RWPE2 (cell line): ENCODE measurements around the gene KCNIP1.

ENCODE experiments used
- ATAC-seq: fragments of 200-7000 bp; cut with Tn5 transposase; 3 replicates; pipeline ENCODE4 v1.9.1; 2021; ENCODE audit warnings: low read depth
- DNase-seq: peaks from one replicate; pipeline ENCODE4 v3.0.0-alpha.2; 2020; ENCODE audit warnings: low spot score
- H3K27ac ChIP-seq: fragments of 450-650 bp; 2 replicates; pipeline ENCODE4 v1.5.1; 2017; ENCODE audit warnings: mild to moderate bottlenecking; ENCODE audit not compliant: poor library complexity, severe bottlenecking
- H3K27me3 ChIP-seq: fragments of 250-450 bp; sonication (Bioruptor Pico); 2 replicates; pipeline ENCODE4 v1.5.1; 2021; ENCODE audit warnings: mild to moderate bottlenecking, moderate library complexity; ENCODE audit not compliant: insufficient read depth, poor library complexity, severe bottlenecking
- H3K36me3 ChIP-seq: fragments of 250-450 bp; sonication (Bioruptor Pico); 2 replicates; pipeline ENCODE4 v1.5.1; 2020; ENCODE audit warnings: low read depth, mild to moderate bottlenecking, moderate library complexity
- H3K4me1 ChIP-seq: fragments of 250-450 bp; sonication (Bioruptor Pico); 2 replicates; pipeline ENCODE4 v1.5.1; 2021; ENCODE audit warnings: mild to moderate bottlenecking, moderate library complexity; ENCODE audit not compliant: insufficient read depth, poor library complexity, severe bottlenecking
- H3K4me3 ChIP-seq: fragments of 250-450 bp; sonication (Bioruptor Pico); 2 replicates; pipeline ENCODE4 v1.5.1; 2021; ENCODE audit warnings: mild to moderate bottlenecking, moderate library complexity; ENCODE audit not compliant: severe bottlenecking
- H3K9me3 ChIP-seq: fragments of 250-450 bp; sonication (Bioruptor Pico); 2 replicates; pipeline ENCODE4 v1.5.1; 2021; ENCODE audit warnings: mild to moderate bottlenecking, moderate library complexity; ENCODE audit not compliant: severe bottlenecking
- TF ChIP-seq, protein P1 (sequence below): fragments of 450-650 bp; IDR thresholded peaks from one replicate; pipeline ENCODE4 v1.5.1; 2017; ENCODE audit warnings: mild to moderate bottlenecking, moderate library complexity; ENCODE audit not compliant: poor library complexity, severe bottlenecking

The KCNIP1 gene

GRCh38 chr5:170599756-170600155 lies 95.9 kb downstream of the KCNIP1 start:
- no peaks in the 10 kb centered on the region for H3K36me3 ChIP-seq
- no peaks in the 10 kb centered on the region for H3K9me3 ChIP-seq
- no peak overlapping the region for H3K27ac ChIP-seq
- H3K4me1 ChIP-seq = peaks cover 11% of the 10 kb centered on the region
- no peak overlapping the region for H3K4me3 ChIP-seq
- DNase-seq = no peak
- H3K27me3 ChIP-seq = no peaks in the 10 kb centered on the region
- TF ChIP-seq, protein P1, sequence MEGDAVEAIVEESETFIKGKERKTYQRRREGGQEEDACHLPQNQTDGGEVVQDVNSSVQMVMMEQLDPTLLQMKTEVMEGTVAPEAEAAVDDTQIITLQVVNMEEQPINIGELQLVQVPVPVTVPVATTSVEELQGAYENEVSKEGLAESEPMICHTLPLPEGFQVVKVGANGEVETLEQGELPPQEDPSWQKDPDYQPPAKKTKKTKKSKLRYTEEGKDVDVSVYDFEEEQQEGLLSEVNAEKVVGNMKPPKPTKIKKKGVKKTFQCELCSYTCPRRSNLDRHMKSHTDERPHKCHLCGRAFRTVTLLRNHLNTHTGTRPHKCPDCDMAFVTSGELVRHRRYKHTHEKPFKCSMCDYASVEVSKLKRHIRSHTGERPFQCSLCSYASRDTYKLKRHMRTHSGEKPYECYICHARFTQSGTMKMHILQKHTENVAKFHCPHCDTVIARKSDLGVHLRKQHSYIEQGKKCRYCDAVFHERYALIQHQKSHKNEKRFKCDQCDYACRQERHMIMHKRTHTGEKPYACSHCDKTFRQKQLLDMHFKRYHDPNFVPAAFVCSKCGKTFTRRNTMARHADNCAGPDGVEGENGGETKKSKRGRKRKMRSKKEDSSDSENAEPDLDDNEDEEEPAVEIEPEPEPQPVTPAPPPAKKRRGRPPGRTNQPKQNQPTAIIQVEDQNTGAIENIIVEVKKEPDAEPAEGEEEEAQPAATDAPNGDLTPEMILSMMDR = no peak
- no peak for ATAC-seq

- no peak overlapping the region for H3K27ac ChIP-seq
- peaks cover 11% of the 10 kb centered on the region for H3K4me1 ChIP-seq
- no peaks in the 10 kb centered on the region for H3K36me3 ChIP-seq
- DNase-seq (no peak), ATAC-seq (no peak)
- no peak overlapping the region for H3K4me3 ChIP-seq
- H3K27me3 ChIP-seq = no peaks in the 10 kb centered on the region
- TF ChIP-seq, protein P1 = no peak
- no peaks in the 10 kb centered on the region for H3K9me3 ChIP-seq
Observed at GRCh38 chr5:170601619-170602018, 97.8 kb downstream of the KCNIP1 start.

- no peaks in the 10 kb centered on the region for H3K27me3 ChIP-seq
Observed at GRCh38 chr5:170603109-170603508, 99.3 kb downstream of the KCNIP1 start.

GRCh38 chr5:170603578-170604565 lies 100.1 kb downstream of the KCNIP1 start:
- ATAC-seq = peak; percentile 87

More at GRCh38 chr5:170603109-170603508, 99.3 kb downstream of the KCNIP1 start:
- Histone ChIP-seq H3K4me3 (no peak overlapping the region), H3K36me3 (no peaks in the 10 kb centered on the region), H3K9me3 (no peaks in the 10 kb centered on the region), H3K27ac (no peak overlapping the region), H3K4me1 (peaks cover under 1% of the 10 kb centered on the region)
- ATAC-seq (no peak), DNase-seq (no peak)
- TF ChIP-seq, protein P1 = no peak

More at GRCh38 chr5:170603578-170604565, 100.1 kb downstream of the KCNIP1 start:
- Histone ChIP-seq H3K4me3 (no peak overlapping the region), H3K9me3 (no peaks in the 10 kb centered on the region), H3K4me1 (no peaks in the 10 kb centered on the region), H3K36me3 (no peaks in the 10 kb centered on the region), H3K27ac (no peak overlapping the region), H3K27me3 (no peaks in the 10 kb centered on the region)
- TF ChIP-seq, protein P1 = peak; percentile 93
- no peak for DNase-seq
